ENCODE data around the gene SMIM29. TPM values are rescaled to one million over a fixed set of nuclear protein-coding genes. Genes with fewer than 3 reads are reported as not detected.

SMIM29 gene
- total RNA-seq, 2 donors from 2014 or later = 7.2 to 7.9 TPM

- Histone ChIP-seq H3K9me3 (ENCODE audit: control insufficient read depth, low read length) (no peaks in the 10 kb centered on the region), H3K36me3 (ENCODE audit: control insufficient read depth, insufficient read depth, low read length) (no peaks in the 10 kb centered on the region), H3K4me1 (ENCODE audit: control insufficient read depth, insufficient read depth, low read length) (peaks cover 4% of the 10 kb centered on the region), H3K27ac (ENCODE audit: low read depth, low read length) (no peak overlapping the region), H3K27me3 (ENCODE audit: control insufficient read depth, insufficient read depth, low read length, poor library complexity, severe bottlenecking) (no peaks in the 10 kb centered on the region), H3K9ac (ENCODE audit: extremely low read depth, low read length, poor library complexity, severe bottlenecking) (no peak overlapping the region), H3K4me3 (ENCODE audit: low read length) (no peak overlapping the region)
- Mint-ChIP-seq H3K27me3 (ENCODE audit: insufficient read depth) (no peaks in the 10 kb centered on the region), H3K9me3 (no peaks in the 10 kb centered on the region), H3K36me3 (ENCODE audit: low read depth) (no peaks in the 10 kb centered on the region), H3K4me3 (no peak overlapping the region), H3K4me1 (peaks cover 15% of the 10 kb centered on the region), H3K27ac (no peak overlapping the region)
- DNase-seq = peak; percentile 48
- 90 to 91% methylated on average over 3 of the region's 3 CpGs for WGBS, 2 experiments (ENCODE audit: insufficient coverage in 1 of 2, insufficient read length in 1 of 2)
- TF ChIP-seq CTCF (conservative IDR thresholded peaks at IDR 0.05) = no peak
Measured at GRCh38 chr6:34205466-34205865, 43.3 kb downstream of the SMIM29 start.

GRCh38 chr6:34204693-34205092 is 44.1 kb downstream of the SMIM29 start:
- DNase-seq = no peak
- no peak overlapping the region for H3K4me3 ChIP-seq (ENCODE audit: low read length)
- WGBS, 2 experiments (ENCODE audit: insufficient coverage in 1 of 2, insufficient read length in 1 of 2) = 92 to 96% methylated on average over 4 of the region's 4 CpGs
- no peak overlapping the region for H3K27ac Mint-ChIP-seq
- no peak for TF ChIP-seq CTCF (conservative IDR thresholded peaks at IDR 0.05)
- no peaks in the 10 kb centered on the region for H3K27me3 ChIP-seq (ENCODE audit: control insufficient read depth, insufficient read depth, low read length, poor library complexity, severe bottlenecking)
- H3K4me3 Mint-ChIP-seq = no peak overlapping the region
- no peak overlapping the region for H3K9ac ChIP-seq (ENCODE audit: extremely low read depth, low read length, poor library complexity, severe bottlenecking)
- no peaks in the 10 kb centered on the region for H3K36me3 Mint-ChIP-seq (ENCODE audit: low read depth)
- H3K4me1 Mint-ChIP-seq = peaks cover 15% of the 10 kb centered on the region
- no peaks in the 10 kb centered on the region for H3K9me3 ChIP-seq (ENCODE audit: control insufficient read depth, low read length)
- no peaks in the 10 kb centered on the region for H3K36me3 ChIP-seq (ENCODE audit: control insufficient read depth, insufficient read depth, low read length)
- H3K27ac ChIP-seq (ENCODE audit: low read depth, low read length) = no peak overlapping the region
- peaks cover 4% of the 10 kb centered on the region for H3K4me1 ChIP-seq (ENCODE audit: control insufficient read depth, insufficient read depth, low read length)
- no peaks in the 10 kb centered on the region for H3K27me3 Mint-ChIP-seq (ENCODE audit: insufficient read depth)
- H3K9me3 Mint-ChIP-seq = no peaks in the 10 kb centered on the region

GRCh38 chr6:34202329-34203201 is 46.2 kb downstream of the SMIM29 start:
- H3K36me3 Mint-ChIP-seq (ENCODE audit: low read depth) = no peaks in the 10 kb centered on the region
- Histone ChIP-seq H3K4me3 (ENCODE audit: low read length) (no peak overlapping the region), H3K36me3 (ENCODE audit: control insufficient read depth, insufficient read depth, low read length) (no peaks in the 10 kb centered on the region), H3K27me3 (ENCODE audit: control insufficient read depth, insufficient read depth, low read length, poor library complexity, severe bottlenecking) (no peaks in the 10 kb centered on the region), H3K4me1 (ENCODE audit: control insufficient read depth, insufficient read depth, low read length) (peaks cover 4% of the 10 kb centered on the region), H3K27ac (ENCODE audit: low read depth, low read length) (no peak overlapping the region), H3K9me3 (ENCODE audit: control insufficient read depth, low read length) (no peaks in the 10 kb centered on the region), H3K9ac (ENCODE audit: extremely low read depth, low read length, poor library complexity, severe bottlenecking) (no peak overlapping the region)
- no peak overlapping the region for H3K27ac Mint-ChIP-seq
- H3K9me3 Mint-ChIP-seq = no peaks in the 10 kb centered on the region
- DNase-seq = peak; percentile 82
- H3K4me1 Mint-ChIP-seq = peaks cover 18% of the 10 kb centered on the region
- H3K27me3 Mint-ChIP-seq (ENCODE audit: insufficient read depth) = no peaks in the 10 kb centered on the region
- 90 to 91% methylated on average over 12 to 20 of the region's 20 CpGs for WGBS, 2 experiments (ENCODE audit: insufficient coverage in 1 of 2, insufficient read length in 1 of 2)
- H3K4me3 Mint-ChIP-seq = no peak overlapping the region
- TF ChIP-seq CTCF (conservative IDR thresholded peaks at IDR 0.05) = no peak
